HFFc6 (cell line): Measurements from ENCODE around the gene MRPL33. TPM values are rescaled to one million over a fixed set of nuclear protein-coding genes. Genes with fewer than 3 reads are reported as not detected.

Experiments used
- DNase-seq: peaks from one replicate; pipeline ENCODE4 v3.0.0-alpha.2; 2018
- H3K27ac Mint-ChIP-seq: 2 replicates; pipeline ENCODE4 v1.8.0; 2020; ENCODE audit warnings: mild to moderate bottlenecking, mixed read lengths
- H3K27me3 Mint-ChIP-seq: 2 replicates; pipeline ENCODE4 v1.8.0; 2021; ENCODE audit warnings: mild to moderate bottlenecking, moderate library complexity, mixed read lengths; ENCODE audit not compliant: insufficient read depth
- H3K36me3 Mint-ChIP-seq: 2 replicates; pipeline ENCODE4 v1.8.0; 2021; ENCODE audit warnings: low read depth, mixed read lengths
- H3K4me1 Mint-ChIP-seq: 2 replicates; pipeline ENCODE4 v1.8.0; 2020; ENCODE audit warnings: low read depth, mixed read lengths
- H3K4me3 Mint-ChIP-seq: 2 replicates; pipeline ENCODE4 v1.8.0; 2020; ENCODE audit warnings: mild to moderate bottlenecking, moderate library complexity, mixed read lengths
- H3K9me3 Mint-ChIP-seq: 2 replicates; pipeline ENCODE4 v1.8.0; 2020; ENCODE audit warnings: mild to moderate bottlenecking, mixed read lengths
- CTCF ChIP-seq: fragments of 200-600 bp; sonication (generic); IDR thresholded peaks from 2 replicates; pipeline ENCODE4 v1.5.0; 2021; ENCODE audit warnings: antibody characterized with exemption, mild to moderate bottlenecking
- total RNA-seq, 6 experiments: library from RNA; stranded (reverse); fragmentation: NEBNext Ultra II Directional; extraction: Animal tissue kit (Norgen Biotek cat#: 25700); gene quantifications; 2 replicates in 1 of 6; 3 replicates in 5 of 6; pipeline ENCODE4 v1.2.3, GENCODE V29; 2021

Gene MRPL33
- total RNA-seq, 6 experiments from 2014 or later, result 106 to 151 (median 128) TPM

- Mint-ChIP-seq H3K27me3 (no peaks in the 10 kb centered on the region; the same call in 1 of the 2 replicates), H3K4me1 (peaks cover 37% of the 10 kb centered on the region), H3K27ac (no peak overlapping the region), H3K36me3 (no peaks in the 10 kb centered on the region), H3K4me3 (no peak overlapping the region), H3K9me3 (no peaks in the 10 kb centered on the region)
- no peak for TF ChIP-seq CTCF
- no peak for DNase-seq
Measured at GRCh38 chr2:27736890-27737204, 34.7 kb upstream of the MRPL33 start.

- Mint-ChIP-seq H3K27me3 (no peaks in the 10 kb centered on the region; the same call in none of the 2 replicates), H3K4me1 (peaks cover 37% of the 10 kb centered on the region), H3K9me3 (no peaks in the 10 kb centered on the region), H3K4me3 (no peak overlapping the region), H3K27ac (peak overlapping the region; percentile 40; the same call in 1 of the 2 replicates), H3K36me3 (no peaks in the 10 kb centered on the region)
- 0 out of 2 replicates have a peak, but pooled peaks have one; percentile 7 for TF ChIP-seq CTCF
- DNase-seq, result peak; percentile 74
Measured at GRCh38 chr2:27737676-27738348, 33.7 kb upstream of the MRPL33 start.

- no peak overlapping the region; the same call in 1 of the 2 replicates for H3K27ac Mint-ChIP-seq
- H3K9me3 Mint-ChIP-seq, result no peaks in the 10 kb centered on the region
- DNase-seq, result no peak
- H3K36me3 Mint-ChIP-seq, result no peaks in the 10 kb centered on the region
- peaks cover 37% of the 10 kb centered on the region for H3K4me1 Mint-ChIP-seq
- H3K4me3 Mint-ChIP-seq, result no peak overlapping the region
- H3K27me3 Mint-ChIP-seq, result no peaks in the 10 kb centered on the region; the same call in none of the 2 replicates
- TF ChIP-seq CTCF, result no peak
Measured at GRCh38 chr2:27738349-27739057, 33.0 kb upstream of the MRPL33 start.

GRCh38 chr2:27739058-27739373, 32.5 kb upstream of the MRPL33 start:
- DNase-seq, result no peak
- Mint-ChIP-seq H3K4me3 (no peak overlapping the region), H3K36me3 (no peaks in the 10 kb centered on the region), H3K27ac (no peak overlapping the region), H3K9me3 (no peaks in the 10 kb centered on the region), H3K27me3 (no peaks in the 10 kb centered on the region; the same call in none of the 2 replicates), H3K4me1 (peaks cover 37% of the 10 kb centered on the region)
- TF ChIP-seq CTCF, result no peak

GRCh38 chr2:27741673-27742072, 29.8 kb upstream of the MRPL33 start:
- Mint-ChIP-seq H3K4me1 (peaks cover 18% of the 10 kb centered on the region), H3K27me3 (peaks cover 3% of the 10 kb centered on the region; the same call in 1 of the 2 replicates), H3K27ac (no peak overlapping the region), H3K4me3 (no peak overlapping the region), H3K36me3 (no peaks in the 10 kb centered on the region), H3K9me3 (no peaks in the 10 kb centered on the region; the same call in 1 of the 2 replicates)
- TF ChIP-seq CTCF, result no peak
- no peak for DNase-seq
